Jurkat, Clone E6-1 (cell line): Measurements from ENCODE around the gene OLA1.

ENCODE experiments used
- DNase-seq: peaks from one replicate; pipeline ENCODE4 v3.0.0-alpha.2; 2011; ENCODE audit warnings: low read depth, low spot score
- H3K4me3 ChIP-seq: 2 replicates; pipeline ENCODE4 v1.5.1; 2011; ENCODE audit warnings: mild to moderate bottlenecking, low read length, control low read depth, moderate library complexity

OLA1 gene

GRCh38 chr2:174184915-174185314 lies 63.4 kb downstream of the OLA1 start:
- DNase-seq = no peak
- H3K4me3 ChIP-seq = no peak overlapping the region

GRCh38 chr2:174184504-174184903 lies 63.8 kb downstream of the OLA1 start:
- H3K4me3 ChIP-seq = no peak overlapping the region
- no peak for DNase-seq

- no peak overlapping the region for H3K4me3 ChIP-seq
- DNase-seq = no peak
These were observed 65.3 kb downstream of the OLA1 start for GRCh38 chr2:174183076-174183475.

GRCh38 chr2:174181368-174181767 lies 67.0 kb downstream of the OLA1 start:
- no peak for DNase-seq
- no peak overlapping the region for H3K4me3 ChIP-seq

- no peak overlapping the region for H3K4me3 ChIP-seq
These were observed 67.6 kb downstream of the OLA1 start for GRCh38 chr2:174180726-174181236.

GRCh38 chr2:174180165-174180724 lies 68.1 kb downstream of the OLA1 start:
- DNase-seq = no peak
- H3K4me3 ChIP-seq = no peak overlapping the region

More at GRCh38 chr2:174180726-174181236, 67.6 kb downstream of the OLA1 start:
- DNase-seq = no peak

- H3K4me3 ChIP-seq = no peak overlapping the region
- no peak for DNase-seq
These were observed 70.9 kb downstream of the OLA1 start for GRCh38 chr2:174177316-174177890.

- no peak for DNase-seq
- no peak overlapping the region for H3K4me3 ChIP-seq
These were observed 71.4 kb downstream of the OLA1 start for GRCh38 chr2:174176898-174177297.

GRCh38 chr2:174174741-174175140 lies 73.6 kb downstream of the OLA1 start:
- no peak for DNase-seq
- no peak overlapping the region for H3K4me3 ChIP-seq

- peak; percentile 8 for DNase-seq
These were observed 75.5 kb downstream of the OLA1 start for GRCh38 chr2:174172802-174173355.

GRCh38 chr2:174171686-174172445 lies 76.5 kb downstream of the OLA1 start:
- H3K4me3 ChIP-seq = no peak overlapping the region
- DNase-seq = no peak

More at GRCh38 chr2:174172802-174173355, 75.5 kb downstream of the OLA1 start:
- H3K4me3 ChIP-seq = no peak overlapping the region

GRCh38 chr2:174169372-174169771 lies 79.0 kb downstream of the OLA1 start:
- H3K4me3 ChIP-seq = no peak overlapping the region
- no peak for DNase-seq

GRCh38 chr2:174166261-174166660 lies 82.1 kb downstream of the OLA1 start:
- DNase-seq = no peak
- H3K4me3 ChIP-seq = no peak overlapping the region

GRCh38 chr2:174161490-174161889 lies 86.8 kb downstream of the OLA1 start:
- DNase-seq = no peak

GRCh38 chr2:174158003-174158402 lies 90.3 kb downstream of the OLA1 start:
- DNase-seq = peak; percentile 22
- H3K4me3 ChIP-seq = no peak overlapping the region

More at GRCh38 chr2:174161490-174161889, 86.8 kb downstream of the OLA1 start:
- no peak overlapping the region for H3K4me3 ChIP-seq

- no peak overlapping the region for H3K4me3 ChIP-seq
- no peak for DNase-seq
These were observed 91.3 kb downstream of the OLA1 start for GRCh38 chr2:174157053-174157452.

GRCh38 chr2:174153757-174154680 lies 94.3 kb downstream of the OLA1 start:
- no peak for DNase-seq
- H3K4me3 ChIP-seq = no peak overlapping the region

- DNase-seq = no peak
- no peak overlapping the region for H3K4me3 ChIP-seq
These were observed 98.8 kb downstream of the OLA1 start for GRCh38 chr2:174149530-174149929.

GRCh38 chr2:174148833-174149232 lies 99.5 kb downstream of the OLA1 start:
- no peak overlapping the region for H3K4me3 ChIP-seq
- DNase-seq = no peak
